Loucy (cell line): ENCODE measurements around the gene RARB.

Source experiments
- H2AFZ ChIP-seq: fragments of 200-600 bp; sonication (generic); 2 replicates; pipeline ENCODE4 v1.6.0; 2016; ENCODE audit warnings: antibody characterized with exemption, mild to moderate bottlenecking, low read length, moderate library complexity
- H3F3A ChIP-seq: fragments of 200-600 bp; 2 replicates; pipeline ENCODE4 v1.6.0; 2016; ENCODE audit warnings: antibody characterized with exemption, low read depth, mild to moderate bottlenecking
- H3K27me3 ChIP-seq: fragments of 200-600 bp; sonication (generic); 2 replicates; pipeline ENCODE4 v1.6.1; 2014; ENCODE audit warnings: low read length, mild to moderate bottlenecking; ENCODE audit not compliant: insufficient read depth, poor library complexity, severe bottlenecking
- H3K36me3 ChIP-seq: fragments of 200-600 bp; sonication (generic); 2 replicates; pipeline ENCODE4 v1.6.1; 2016; ENCODE audit warnings: low read length; ENCODE audit not compliant: insufficient read depth
- H3K4me1 ChIP-seq: fragments of 200-600 bp; sonication (generic); 2 replicates; pipeline ENCODE4 v1.5.1; 2014; ENCODE audit warnings: low read length, mild to moderate bottlenecking; ENCODE audit not compliant: insufficient read depth, poor library complexity, severe bottlenecking
- H3K4me2 ChIP-seq: fragments of 200-600 bp; sonication (generic); 2 replicates; pipeline ENCODE4 v1.6.0; 2014; ENCODE audit warnings: antibody characterized with exemption, low read length, low read depth, mild to moderate bottlenecking; ENCODE audit not compliant: poor library complexity, severe bottlenecking
- H3K4me3 ChIP-seq: fragments of 200-600 bp; sonication (generic); 2 replicates; pipeline ENCODE4 v1.5.1; 2014; ENCODE audit warnings: low read length, mild to moderate bottlenecking, mixed read lengths; ENCODE audit not compliant: poor library complexity, severe bottlenecking
- H3K79me2 ChIP-seq: fragments of 200-600 bp; sonication (generic); 2 replicates; pipeline ENCODE4 v1.6.1; 2014; ENCODE audit warnings: low read length; ENCODE audit not compliant: insufficient read depth
- H3K9ac ChIP-seq: fragments of 200-600 bp; sonication (generic); 2 replicates; pipeline ENCODE4 v1.6.0; 2014; ENCODE audit warnings: mild to moderate bottlenecking, low read depth, low read length, moderate library complexity; ENCODE audit not compliant: poor library complexity, severe bottlenecking
- H3K9me2 ChIP-seq: fragments of 200-600 bp; sonication (generic); replicated peaks from 2 replicates; pipeline ENCODE4 v1.6.1; 2016; ENCODE audit warnings: low read depth, low read length, mixed read lengths
- H3K9me3 ChIP-seq: fragments of 200-600 bp; sonication (generic); 2 replicates; pipeline ENCODE4 v1.6.1; 2014; ENCODE audit warnings: mild to moderate bottlenecking, antibody characterized with exemption, low read length, low read depth; ENCODE audit not compliant: insufficient read depth
- H4K20me1 ChIP-seq: fragments of 200-600 bp; sonication (generic); 2 replicates; pipeline ENCODE4 v1.6.0; 2014; ENCODE audit warnings: antibody characterized with exemption, low read length, mild to moderate bottlenecking; ENCODE audit not compliant: insufficient read depth, poor library complexity, severe bottlenecking
- CTCF ChIP-seq: fragments of 200-600 bp; sonication (generic); conservative IDR thresholded peaks from 2 replicates; pipeline ENCODE4 v1.5.1; 2014; ENCODE audit warnings: mild to moderate bottlenecking, antibody characterized with exemption, low read length
- EZH2phosphoT487 ChIP-seq: fragments of 200-600 bp; IDR thresholded peaks from 2 replicates; pipeline ENCODE4 v1.6.1; 2018; ENCODE audit warnings: antibody characterized with exemption, mild to moderate bottlenecking, moderate library complexity, borderline replicate concordance

RARB gene

GRCh38 chr3:25620493-25620892 is 192.4 kb downstream of the RARB start:
- no peak overlapping the region for H2AFZ ChIP-seq

GRCh38 chr3:25621087-25621486 is 193.0 kb downstream of the RARB start:
- Histone ChIP-seq H3K36me3 (peaks cover 98% of the 10 kb centered on the region), H3K9me3 (no peaks in the 10 kb centered on the region), H3K4me3 (no peak overlapping the region), H3K79me2 (0 out of 2 replicates have a peak, but pooled peaks cover 3% of the 10 kb centered on the region), H4K20me1 (peaks cover 25% of the 10 kb centered on the region), H2AFZ (no peak overlapping the region), H3K9ac (no peak overlapping the region), H3K27me3 (no peaks in the 10 kb centered on the region), H3K4me1 (no peaks in the 10 kb centered on the region), H3K9me2 (no peaks in the 10 kb centered on the region), H3K4me2 (no peak overlapping the region), H3F3A (0 out of 2 replicates have a peak, but pooled peaks cover 8% of the 10 kb centered on the region)
- TF ChIP-seq EZH2phosphoT487 (no peak), CTCF (no peak)

More at GRCh38 chr3:25620493-25620892, 192.4 kb downstream of the RARB start:
- Histone ChIP-seq H3K79me2 (0 out of 2 replicates have a peak, but pooled peaks cover 3% of the 10 kb centered on the region), H3K9me2 (no peaks in the 10 kb centered on the region), H3K36me3 (peaks cover 97% of the 10 kb centered on the region), H3F3A (0 out of 2 replicates have a peak, but pooled peaks cover 3% of the 10 kb centered on the region), H3K4me2 (no peak overlapping the region), H3K4me3 (no peak overlapping the region), H3K4me1 (no peaks in the 10 kb centered on the region), H4K20me1 (peaks cover 21% of the 10 kb centered on the region), H3K27me3 (no peaks in the 10 kb centered on the region), H3K9ac (no peak overlapping the region), H3K9me3 (no peaks in the 10 kb centered on the region)
- no peak for TF ChIP-seq CTCF

GRCh38 chr3:25631989-25632388 is 203.9 kb downstream of the RARB start:
- Histone ChIP-seq H3F3A (0 out of 2 replicates have a peak, but pooled peaks cover 3% of the 10 kb centered on the region), H3K4me3 (no peak overlapping the region), H3K4me1 (no peaks in the 10 kb centered on the region), H3K9me3 (no peaks in the 10 kb centered on the region), H4K20me1 (peaks cover 71% of the 10 kb centered on the region), H3K9me2 (no peaks in the 10 kb centered on the region), H3K36me3 (peaks cover 96% of the 10 kb centered on the region), H2AFZ (no peak overlapping the region), H3K27me3 (no peaks in the 10 kb centered on the region), H3K9ac (no peak overlapping the region), H3K79me2 (peaks cover 16% of the 10 kb centered on the region; the same call in 1 of the 2 replicates), H3K4me2 (no peak overlapping the region)
- TF ChIP-seq CTCF (no peak), EZH2phosphoT487 (no peak)
